B cell (primary cell): Measurements from ENCODE around the gene PRLR.

Experiments used
- CTCF ChIP-seq: fragments of 200-600 bp; IDR thresholded peaks from one replicate; pipeline ENCODE4 v1.8.0; 2022; ENCODE audit warnings: antibody characterized with exemption, mild to moderate bottlenecking
- EZH2 ChIP-seq: IDR thresholded peaks from 2 replicates; pipeline ENCODE4 v1.6.1; 2012; ENCODE audit warnings: borderline replicate concordance, low read depth, mild to moderate bottlenecking, moderate library complexity, low read length; ENCODE audit not compliant: insufficient read depth, poor library complexity, severe bottlenecking

GRCh38 chr5:35125746-35126145 is 104.5 kb downstream of the PRLR start:
- TF ChIP-seq CTCF: no peak
- no peak for TF ChIP-seq EZH2
